Astrocyte (in vitro differentiated cells and primary cell): ENCODE results near the gene SCN8A.
"Not testable (repeated sequence)": the region's sequence is repeated elsewhere in the genome, so short reads cannot be mapped to it uniquely, and the experiment has no call there.

Experiments used
- CTCF ChIP-seq: IDR thresholded peaks from 2 replicates; pipeline ENCODE4 v1.5.1; 2011; ENCODE audit warnings: low read depth, mild to moderate bottlenecking, inconsistent platforms, low read length, moderate library complexity; ENCODE audit not compliant: insufficient read depth
- EZH2 ChIP-seq: IDR thresholded peaks from 2 replicates; pipeline ENCODE4 v1.6.1; 2012; ENCODE audit warnings: mild to moderate bottlenecking, low read length, inconsistent platforms; ENCODE audit not compliant: insufficient read depth

DNA sequence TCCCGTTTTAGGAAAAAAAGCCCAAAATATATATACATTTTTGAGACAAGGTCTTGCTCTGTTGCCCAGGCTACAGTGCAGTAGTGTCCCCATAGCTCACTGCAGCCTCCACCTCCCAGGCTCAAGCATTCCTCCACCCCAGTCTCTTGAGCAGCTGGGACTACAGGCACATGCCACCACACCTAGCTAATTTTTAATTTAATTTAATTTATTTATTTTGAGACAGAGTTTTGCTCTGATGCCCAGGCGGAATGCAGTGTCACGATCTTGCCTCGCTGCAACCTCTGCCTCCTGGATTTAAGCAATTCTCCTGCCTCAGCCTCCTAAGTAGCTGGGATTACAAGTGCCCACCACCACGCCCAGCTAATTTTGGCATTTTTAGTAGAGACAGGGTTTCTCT, 240.8 kb downstream of the SCN8A start:
- not testable (repeated sequence) for TF ChIP-seq EZH2, CTCF
